Breast epithelium (tissue), 3 donors: ENCODE data around the gene SMAD6.

Experiments
- CTCF ChIP-seq, 3 donors: fragments of 450-650 bp; IDR thresholded peaks; one replicate each; pipeline ENCODE4 v1.5.1; 2016 to 2017; ENCODE audit warnings: antibody characterized with exemption in 3 of 3, mild to moderate bottlenecking in 3 of 3, moderate library complexity in 3 of 3
- POLR2A ChIP-seq: fragments of 450-650 bp; IDR thresholded peaks from one replicate; pipeline ENCODE4 v1.6.1; 2016; ENCODE audit warnings: antibody characterized with exemption, mild to moderate bottlenecking, moderate library complexity
- POLR2AphosphoS5 ChIP-seq, 3 donors: sonication (generic); formaldehyde crosslinking; IDR thresholded peaks; one replicate each; pipeline ENCODE4 v1.6.1; 2017; ENCODE audit warnings: antibody characterized with exemption in 3 of 3

- TF ChIP-seq CTCF (IDR thresholded peaks at IDR 0.05): no peak
- no peak for TF ChIP-seq POLR2A
- no peak for TF ChIP-seq POLR2AphosphoS5 (IDR thresholded peaks at IDR 0.05)
These were observed 27.4 kb downstream of the SMAD6 start for GRCh38 chr15:66729331-66729951.
